Upper lobe of left lung (tissue), 4 donors: Measurements from ENCODE around the gene MAML1.

Source experiments
- CTCF ChIP-seq, 6 experiments: fragments of 450-650 bp in 4 of 6; fragments of 200-600 bp in 2 of 6; sonication (generic) in 2 of 6; IDR thresholded peaks; one replicate each; pipeline ENCODE4 v1.5.1; 2016 to 2019; ENCODE audit warnings: antibody characterized with exemption in 6 of 6
- EP300 ChIP-seq, 4 donors: sonication (generic); formaldehyde crosslinking; IDR thresholded peaks; one replicate each; pipeline ENCODE4 v1.5.1; 2017; ENCODE audit warnings: antibody characterized with exemption in 4 of 4, control low read depth in 2 of 4
- POLR2A ChIP-seq, 4 donors: fragments of 450-650 bp; IDR thresholded peaks; one replicate each; pipeline ENCODE4 v1.5.1; 2016 to 2017; ENCODE audit warnings: antibody characterized with exemption in 4 of 4, mild to moderate bottlenecking in 2 of 4
- POLR2AphosphoS5 ChIP-seq, 2 donors: sonication (generic); formaldehyde crosslinking; IDR thresholded peaks; one replicate each; pipeline ENCODE4 v1.5.1; 2017; ENCODE audit warnings: antibody characterized with exemption in 2 of 2

GRCh38 chr5:179788193-179788854 is 55.7 kb downstream of the MAML1 start:
- no peak for TF ChIP-seq POLR2AphosphoS5 (IDR thresholded peaks at IDR 0.05)
- TF ChIP-seq CTCF (IDR thresholded peaks at IDR 0.05): no peak
- no peak for TF ChIP-seq EP300 (IDR thresholded peaks at IDR 0.05)
- TF ChIP-seq POLR2A (IDR thresholded peaks at IDR 0.05): no peak
